OCI-LY7 (cell line): ENCODE results near the gene TCEAL4. TPM values are rescaled to one million over a fixed set of nuclear protein-coding genes. Genes with fewer than 3 reads are reported as not detected.

Experiments used
- BruUV-seq: library from RNA; stranded (reverse); fragments of 400-500 nt; replicated peaks from 2 replicates; lab custom pipeline; 2021; lab: Mats Ljungman, UMichigan
- CTCF ChIA-PET: fragments of 300-600 bp; sonication (Branson Sonifier 250); formaldehyde crosslinking; loops from one replicate; lab custom pipeline; 2022; ENCODE audit warnings: antibody characterized with exemption; ENCODE audit not compliant: unreplicated experiment; lab: Charles Lee
- POLR2A ChIA-PET: fragments of 300-600 bp; sonication (Branson Sonifier 250); formaldehyde crosslinking; loops from one replicate; lab custom pipeline; 2022; ENCODE audit warnings: antibody characterized with exemption; lab: Charles Lee
- DNase-seq: peaks from one replicate; pipeline ENCODE4 v3.0.0-alpha.2; 2015; ENCODE audit warnings: low spot score
- H2AFZ ChIP-seq: fragments of 200-600 bp; sonication (generic), shearing (Covaris generic); 2 replicates; pipeline ENCODE4 v1.6.1; 2014; ENCODE audit warnings: mild to moderate bottlenecking, antibody characterized with exemption, low read length, moderate library complexity
- H3K27ac ChIP-seq: fragments of 200-600 bp; sonication (generic); 2 replicates; pipeline ENCODE4 v1.5.1; 2014; ENCODE audit warnings: mixed run types, low read depth, mild to moderate bottlenecking, moderate library complexity, low read length, inconsistent platforms; ENCODE audit not compliant: poor library complexity, severe bottlenecking
- H3K36me3 ChIP-seq: fragments of 200-600 bp; sonication (generic); 2 replicates; pipeline ENCODE4 v1.6.1; 2014; ENCODE audit warnings: mild to moderate bottlenecking, antibody characterized with exemption, low read length, moderate library complexity, mixed read lengths; ENCODE audit not compliant: insufficient read depth
- H3K4me1 ChIP-seq: fragments of 200-600 bp; sonication (generic); 2 replicates; pipeline ENCODE4 v1.5.1; 2014; ENCODE audit warnings: mild to moderate bottlenecking, low read length; ENCODE audit not compliant: insufficient read depth, poor library complexity, severe bottlenecking
- H3K4me2 ChIP-seq: fragments of 200-600 bp; sonication (generic); 2 replicates; pipeline ENCODE4 v1.6.1; 2014; ENCODE audit warnings: mild to moderate bottlenecking, low read length
- H3K4me3 ChIP-seq: fragments of 200-600 bp; sonication (generic); 2 replicates; pipeline ENCODE4 v1.5.1; 2014; ENCODE audit warnings: mild to moderate bottlenecking, low read depth, low read length; ENCODE audit not compliant: poor library complexity, severe bottlenecking
- H3K79me2 ChIP-seq: fragments of 200-600 bp; sonication (generic); 2 replicates; pipeline ENCODE4 v1.6.1; 2016; ENCODE audit warnings: low read depth, mild to moderate bottlenecking, low read length, moderate library complexity, mixed read lengths; ENCODE audit not compliant: insufficient read depth
- H3K9me2 ChIP-seq: fragments of 200-600 bp; sonication (generic); 2 replicates; pipeline ENCODE4 v1.6.1; 2016; ENCODE audit warnings: mild to moderate bottlenecking, low read length, mixed read lengths; ENCODE audit not compliant: insufficient read depth
- H3K9me3 ChIP-seq: fragments of 200-600 bp; sonication (generic); 2 replicates; pipeline ENCODE4 v1.6.1; 2014; ENCODE audit warnings: mild to moderate bottlenecking, mixed run types, low read length, mixed read lengths
- H4K20me1 ChIP-seq: fragments of 200-600 bp; sonication (generic); 2 replicates; pipeline ENCODE4 v1.6.1; 2014; ENCODE audit warnings: mild to moderate bottlenecking, antibody characterized with exemption, low read length, moderate library complexity, mixed read lengths; ENCODE audit not compliant: insufficient read depth
- EZH2phosphoT487 ChIP-seq: fragments of 200-600 bp; sonication (generic); IDR thresholded peaks from 2 replicates; pipeline ENCODE4 v1.6.1; 2018; ENCODE audit warnings: low read depth, borderline replicate concordance, mild to moderate bottlenecking, mixed run types, antibody characterized with exemption, low read length, moderate library complexity, mixed read lengths
- intact Hi-C: fragments of 100-400 bp; cut with micrococcal nuclease; formaldehyde crosslinking; loops from one replicate; pipeline ENCODE4 v1.10.0; 2022; ENCODE audit not compliant: unreplicated experiment
- total RNA-seq, 2 experiments: library from RNA; depleted of rRNA in 1 of 2; stranded (reverse); fragments of >200 nt in 1 of 2; shearing (Covaris generic) in 1 of 2; gene quantifications; 2 replicates each; pipeline ENCODE4 v1.2.3, GENCODE V29; 2014 to 2022

The TCEAL4 gene
- total RNA-seq, 2 experiments from 2014 or later: 4.5 to 8.8 TPM

DNA sequence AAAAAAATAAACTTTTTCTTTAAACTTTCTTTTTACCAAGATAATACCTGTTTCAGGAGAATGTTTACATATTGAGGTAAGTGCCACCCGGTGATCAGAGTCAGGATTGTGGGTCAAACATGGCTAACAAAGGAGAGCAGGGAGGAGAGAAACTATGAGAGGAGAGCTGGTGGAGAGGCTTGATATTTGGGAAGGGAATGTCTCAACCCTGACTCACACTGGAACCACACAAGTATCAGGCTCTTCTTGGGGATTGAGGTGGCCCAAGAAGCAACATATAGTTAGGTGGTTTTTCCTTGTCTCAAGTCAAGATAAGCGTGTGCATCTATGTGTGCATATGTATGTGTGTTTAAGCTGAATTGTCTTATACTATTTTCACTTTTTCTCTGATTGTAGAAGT lies 50.1 kb downstream of the TCEAL4 start:
- no peak for TF ChIP-seq EZH2phosphoT487

More for the DNA sequence above, 50.1 kb downstream of the TCEAL4 start:
- Histone ChIP-seq H3K9me3 (no peaks in the 10 kb centered on the region), H2AFZ (no peak overlapping the region), H3K4me3 (no peak overlapping the region), H3K9me2 (no peaks in the 10 kb centered on the region), H3K79me2 (no peaks in the 10 kb centered on the region), H3K27ac (no peak overlapping the region), H3K4me2 (no peak overlapping the region), H4K20me1 (no peaks in the 10 kb centered on the region), H3K4me1 (no peaks in the 10 kb centered on the region), H3K36me3 (no peaks in the 10 kb centered on the region)
- no peak for DNase-seq
- intact Hi-C loops: no loop called here
- BruUV-seq: no TSS peak
- ChIA-PET CTCF (no interaction called here), POLR2A (no interaction called here)

Other genes with a start within 250 kb of the TCEAL4 start
- gene TCEAL9, start 229.0 kb upstream of the TCEAL4 start, total RNA-seq (2014; rRNA removed; shearing (Covaris generic)): 1.2 and 2.0 TPM in 2 replicates
- not detected in 2 replicates for gene TCEAL9, start 229.0 kb upstream of the TCEAL4 start, total RNA-seq (2022)
- gene BEX3, start 209.0 kb upstream of the TCEAL4 start, total RNA-seq (2014; rRNA removed; shearing (Covaris generic)): not detected in 2 replicates
- gene BEX3, start 209.0 kb upstream of the TCEAL4 start, total RNA-seq (2022): not detected in 2 replicates
- 0.10 and 0.50 TPM in 2 replicates for gene RAB40A, start 66.0 kb upstream of the TCEAL4 start, total RNA-seq (2014; rRNA removed; shearing (Covaris generic))
- 0.38 and 0.66 TPM in 2 replicates for gene RAB40A, start 66.0 kb upstream of the TCEAL4 start, total RNA-seq (2022)
- gene TCEAL3, start 22.4 kb downstream of the TCEAL4 start, total RNA-seq (2014; rRNA removed; shearing (Covaris generic)): 0.19 and 0.33 TPM in 2 replicates
- 4.0 and 5.5 TPM in 2 replicates for gene TCEAL3, start 22.4 kb downstream of the TCEAL4 start, total RNA-seq (2022)
- gene TCEAL1, start 43.5 kb downstream of the TCEAL4 start, total RNA-seq (2014; rRNA removed; shearing (Covaris generic)): 11.7 and 28.2 TPM in 2 replicates
- 17.4 and 18.1 TPM in 2 replicates for gene TCEAL1, start 43.5 kb downstream of the TCEAL4 start, total RNA-seq (2022)
- gene MORF4L2, start 101.2 kb downstream of the TCEAL4 start, total RNA-seq (2014; rRNA removed; shearing (Covaris generic)): 165 and 201 TPM in 2 replicates
- gene MORF4L2, start 101.2 kb downstream of the TCEAL4 start, total RNA-seq (2022): 223 and 257 TPM in 2 replicates
- gene TMEM31, start 125.4 kb downstream of the TCEAL4 start, total RNA-seq (2014; rRNA removed; shearing (Covaris generic)): not detected in 2 replicates
- gene TMEM31, start 125.4 kb downstream of the TCEAL4 start, total RNA-seq (2022): 0.53 and 0.65 TPM in 2 replicates
- not detected in 2 replicates for gene PLP1, start 191.3 kb downstream of the TCEAL4 start, total RNA-seq (2014; rRNA removed; shearing (Covaris generic))
- not detected in 2 replicates for gene PLP1, start 191.3 kb downstream of the TCEAL4 start, total RNA-seq (2022)
- 1.3 and 2.2 TPM in 2 replicates for gene RAB9B, start 246.7 kb downstream of the TCEAL4 start, total RNA-seq (2014; rRNA removed; shearing (Covaris generic))
- 1.4 TPM in 2 replicates for gene RAB9B, start 246.7 kb downstream of the TCEAL4 start, total RNA-seq (2022)